H1 (cell line): ENCODE data around the gene SNTG2. TPM values are rescaled to one million over a fixed set of nuclear protein-coding genes. Genes with fewer than 3 reads are reported as not detected.

ENCODE experiments used
- CTCF ChIA-PET: fragments of 300-600 bp; sonication (Branson Sonifier 250); formaldehyde crosslinking; loops from one replicate; lab custom pipeline; 2021; ENCODE audit not compliant: partially characterized antibody; lab: Charles Lee
- POLR2A ChIA-PET: fragments of 300-600 bp; sonication (Branson Sonifier 250); formaldehyde crosslinking; loops from one replicate; lab custom pipeline; 2021; ENCODE audit warnings: inconsistent platforms; ENCODE audit not compliant: partially characterized antibody; lab: Charles Lee
- DNase-seq, 2 experiments: peaks; one replicate each; pipeline versions ENCODE4 v3.0.0 to v3.0.0-alpha.2; 2010 to 2022; ENCODE audit warnings: low spot score in 2 of 2, low read depth in 1 of 2, mixed read lengths in 1 of 2
- FAIRE-seq: peaks from 2 replicates; lab custom pipeline; 2011; peaks lifted over from hg19 to GRCh38; lab: Jason Lieb, UNC
- H2AFZ ChIP-seq: 2 replicates; pipeline ENCODE4 v1.8.1; 2012; ENCODE audit warnings: low read length, inconsistent platforms
- H2AK5ac ChIP-seq: 2 replicates; pipeline ENCODE4 v1.6.1; 2013; ENCODE audit warnings: low read depth, low read length
- H2BK120ac ChIP-seq: replicated peaks from 2 replicates; pipeline ENCODE3; 2013; ENCODE audit warnings: low read depth, low read length, inconsistent platforms
- H2BK12ac ChIP-seq: 2 replicates; pipeline ENCODE4 v1.6.1; 2013; ENCODE audit warnings: low read depth, low read length
- H2BK15ac ChIP-seq: 2 replicates; pipeline ENCODE4 v1.6.1; 2013; ENCODE audit warnings: low read length
- H2BK20ac ChIP-seq: 2 replicates; pipeline ENCODE4 v1.6.1; 2013; ENCODE audit warnings: low read length
- H2BK5ac ChIP-seq: 2 replicates; pipeline ENCODE4 v1.6.1; 2013; ENCODE audit warnings: low read depth, low read length
- H3K14ac ChIP-seq: 2 replicates; pipeline ENCODE4 v1.6.1; 2013; ENCODE audit warnings: inconsistent platforms; ENCODE audit not compliant: insufficient read length
- H3K18ac ChIP-seq: 2 replicates; pipeline ENCODE4 v1.6.1; 2013; ENCODE audit warnings: low read length; ENCODE audit errors: extremely low read depth
- H3K23ac ChIP-seq: 2 replicates; pipeline ENCODE4 v1.6.1; 2013; ENCODE audit warnings: inconsistent platforms; ENCODE audit not compliant: insufficient read length
- H3K23me2 ChIP-seq: 2 replicates; pipeline ENCODE4 v1.6.1; 2013; ENCODE audit warnings: low read depth, low read length
- H3K27ac ChIP-seq: 2 replicates; pipeline ENCODE4 v1.6.1; 2011; ENCODE audit warnings: low read depth, low read length, inconsistent platforms
- H3K27me3 ChIP-seq, 4 experiments: replicated peaks in 1 of 4; 1 replicate in 1 of 4; 2 replicates in 3 of 4; pipeline versions ENCODE4 v1.6.1 to v1.8.1; 2011 to 2013; ENCODE audit warnings: low read length in 3 of 4, mild to moderate bottlenecking in 3 of 4, inconsistent platforms in 2 of 4, mixed read lengths in 2 of 4, moderate library complexity in 1 of 4; ENCODE audit not compliant: control insufficient read depth in 3 of 4, insufficient read depth in 3 of 4; ENCODE audit errors: extremely low read depth in 1 of 4
- H3K36me3 ChIP-seq, 4 experiments: 2 replicates each; pipeline versions ENCODE4 v1.6.1 to v1.8.1; 2011 to 2013; ENCODE audit warnings: mild to moderate bottlenecking in 4 of 4, low read length in 3 of 4, moderate library complexity in 2 of 4, control low read depth in 1 of 4, inconsistent platforms in 1 of 4; ENCODE audit not compliant: insufficient read depth in 4 of 4, control insufficient read depth in 2 of 4
- H3K4ac ChIP-seq: replicated peaks from 2 replicates; pipeline ENCODE3; 2013; ENCODE audit warnings: low read length, low read depth, mixed read lengths, inconsistent platforms; ENCODE audit not compliant: insufficient read length
- H3K4me1 ChIP-seq, 4 experiments: replicated peaks in 1 of 4; 1 replicate in 1 of 4; 2 replicates in 3 of 4; pipeline versions ENCODE4 v1.6.1 to v1.8.1; 2011 to 2013; ENCODE audit warnings: low read length in 3 of 4, inconsistent platforms in 2 of 4, mixed read lengths in 1 of 4; ENCODE audit not compliant: insufficient read depth in 4 of 4, control insufficient read depth in 3 of 4
- H3K4me2 ChIP-seq, 2 experiments: 2 replicates each; pipeline versions ENCODE4 v1.6.1 to v1.8.1; 2011 to 2013; ENCODE audit warnings: low read depth in 2 of 2, low read length in 2 of 2, control low read depth in 1 of 2, inconsistent platforms in 1 of 2, mild to moderate bottlenecking in 1 of 2; ENCODE audit not compliant: insufficient read depth in 1 of 2
- H3K4me3 ChIP-seq, 4 experiments: fragments of 200-600, 300-600 bp in 1 of 4; sonication (generic), shearing (Covaris generic), sonication (Bioruptor Twin) in 1 of 4; 2 replicates each; pipeline versions ENCODE4 v1.5.1 to v1.8.1; 2011 to 2016; ENCODE audit warnings: low read length in 4 of 4, low read depth in 3 of 4, control low read depth in 2 of 4, inconsistent platforms in 2 of 4, mild to moderate bottlenecking in 2 of 4, mixed read lengths in 1 of 4, moderate library complexity in 1 of 4; ENCODE audit not compliant: insufficient read depth in 2 of 4; ENCODE audit errors: extremely low read depth in 1 of 4
- H3K56ac ChIP-seq: replicated peaks from 2 replicates; pipeline ENCODE3; 2013; ENCODE audit warnings: low read depth, mild to moderate bottlenecking, mixed read lengths, low read length, inconsistent platforms; ENCODE audit not compliant: insufficient read length
- H3K79me1 ChIP-seq: 2 replicates; pipeline ENCODE4 v1.6.1; 2013; ENCODE audit warnings: low read depth, low read length, control low read depth
- H3K79me2 ChIP-seq, 2 experiments: 2 replicates each; pipeline versions ENCODE4 v1.6.1 to v1.8.1; 2012 to 2013; ENCODE audit warnings: low read length in 2 of 2, mild to moderate bottlenecking in 2 of 2, inconsistent platforms in 1 of 2; ENCODE audit not compliant: insufficient read depth in 2 of 2, control insufficient read depth in 1 of 2
- H3K9ac ChIP-seq, 4 experiments: replicated peaks in 1 of 4; 1 replicate in 1 of 4; 2 replicates in 3 of 4; pipeline versions ENCODE4 v1.6.1 to v1.8.1; 2011 to 2013; ENCODE audit warnings: low read depth in 3 of 4, low read length in 3 of 4, control low read depth in 2 of 4, mild to moderate bottlenecking in 2 of 4, moderate library complexity in 2 of 4, inconsistent platforms in 1 of 4; ENCODE audit errors: extremely low read depth in 1 of 4
- H3K9me3 ChIP-seq, 2 experiments: 2 replicates each; pipeline versions ENCODE4 v1.6.1 to v1.8.1; 2012 to 2013; ENCODE audit warnings: mild to moderate bottlenecking in 2 of 2, moderate library complexity in 2 of 2, control low read depth in 1 of 2, inconsistent platforms in 1 of 2, low read depth in 1 of 2, low read length in 1 of 2, mixed read lengths in 1 of 2; ENCODE audit not compliant: insufficient read depth in 2 of 2
- H4K20me1 ChIP-seq, 2 experiments: replicated peaks in 1 of 2; 2 replicates each; pipeline versions ENCODE3 to v1.8.1; 2011 to 2013; ENCODE audit warnings: inconsistent platforms in 2 of 2, low read length in 2 of 2, mild to moderate bottlenecking in 1 of 2; ENCODE audit not compliant: insufficient read depth in 2 of 2, control insufficient read depth in 1 of 2
- H4K5ac ChIP-seq: 2 replicates; pipeline ENCODE4 v1.6.1; 2013; ENCODE audit warnings: low read length, low read depth, mixed read lengths, inconsistent platforms; ENCODE audit not compliant: insufficient read length
- H4K8ac ChIP-seq: 2 replicates; pipeline ENCODE4 v1.8.0; 2013; ENCODE audit warnings: mild to moderate bottlenecking, moderate library complexity, low read length, inconsistent platforms; ENCODE audit not compliant: insufficient read depth; ENCODE audit errors: extremely low read depth
- H4K91ac ChIP-seq: replicated peaks from 2 replicates; pipeline ENCODE3; 2013; ENCODE audit warnings: low read length, mixed read lengths, inconsistent platforms; ENCODE audit not compliant: insufficient read length
- CTBP2 ChIP-seq: IDR thresholded peaks from 2 replicates; pipeline ENCODE4 v1.7.0; 2011; ENCODE audit warnings: borderline replicate concordance, mild to moderate bottlenecking, moderate library complexity, mixed read lengths, low read length; ENCODE audit not compliant: insufficient read depth, insufficient read length
- HDAC2 ChIP-seq, 2 experiments: fragments of 300-600 bp in 1 of 2; sonication (generic) in 1 of 2; IDR thresholded peaks; 2 replicates each; pipeline ENCODE4 v1.6.1; 2011 to 2012; ENCODE audit warnings: low read depth in 2 of 2, low read length in 2 of 2, mild to moderate bottlenecking in 2 of 2, moderate library complexity in 2 of 2, borderline replicate concordance in 1 of 2, inconsistent platforms in 1 of 2
- KDM4A ChIP-seq: IDR thresholded peaks from one replicate; pipeline ENCODE4 v1.7.1; 2012; ENCODE audit warnings: low read depth, mild to moderate bottlenecking, moderate library complexity, low read length, inconsistent platforms; ENCODE audit not compliant: severe bottlenecking
- TBP ChIP-seq: IDR thresholded peaks from 2 replicates; pipeline ENCODE4 v1.6.1; 2011; ENCODE audit warnings: low read depth, low read length, improper control_type of control experiment
- WGBS, 2 experiments: shearing (Covaris generic) in 1 of 2; methylation state at CpG; one replicate each; pipeline versions ENCODE4 v1.1.6 to v1.1.7; 2013 to 2015; ENCODE audit warnings: low lambda C conversion rate in 2 of 2, mixed read lengths in 2 of 2, inconsistent platforms in 1 of 2, low coverage in 1 of 2, missing lambda C conversion rate in 1 of 2; ENCODE audit not compliant: insufficient replicate concordance in 2 of 2, insufficient coverage in 1 of 2, insufficient read length in 1 of 2; ENCODE audit errors: extremely low coverage in 1 of 2, missing lambda C conversion rate in 1 of 2; 5-methylcytosine and 5-hydroxymethylcytosine counted together
- polyA plus RNA-seq, 7 experiments: library from polyadenylated mRNA; depleted of rRNA in 3 of 7; stranded (reverse) in 5 of 7; unstranded in 2 of 7; fragments of >200 nt in 5 of 7; fragments of 200-250 nt in 2 of 7; gene quantifications; 1 replicate in 5 of 7; 2 replicates in 1 of 7; 4 replicates in 1 of 7; pipeline versions ENCODE4 v1.2.1 to v1.2.3, GENCODE V29; 2011 to 2013; ENCODE audit warnings: missing spikeins in 2 of 7, mixed read lengths in 2 of 7
- total RNA-seq: library from RNA; stranded (reverse); fragmentation: NEBNext Ultra II Directional; extraction: Animal tissue kit (Norgen Biotek cat#: 25700); gene quantifications from 2 replicates; pipeline ENCODE4 v1.2.1, GENCODE V29; 2021

The SNTG2 gene
- total and polyA plus RNA-seq, 2 of the 8 experiments (the other 6 are each of a cell fraction or from before 2014, with no cell fraction given) = 6.6 to 18.1 TPM

- Histone ChIP-seq H4K5ac (no peak overlapping the region), H3K4me3 (no peak overlapping the region), H3K36me3 (peaks cover 0 to under 1% (median 0%) of the 10 kb centered on the region in 4 experiments; a peak in 1 of 8 replicates), H4K20me1 (peaks cover 1 to 10% of the 10 kb centered on the region in 2 experiments), H2BK12ac (no peak overlapping the region), H3K56ac (no peak overlapping the region), H4K91ac (no peak overlapping the region), H3K79me1 (peaks cover 5% of the 10 kb centered on the region; the same call in 1 of the 2 replicates), H3K23me2 (no peaks in the 10 kb centered on the region), H2AFZ (no peak overlapping the region), H3K4me1 (peaks cover 0 to 16% (median 11%) of the 10 kb centered on the region in 4 experiments; a peak in 5 of 7 replicates), H3K23ac (no peak overlapping the region), H2AK5ac (no peak overlapping the region), H2BK5ac (no peak overlapping the region), H3K14ac (no peak overlapping the region), H2BK120ac (no peak overlapping the region), H3K4ac (no peak overlapping the region), H2BK15ac (no peak overlapping the region), H3K4me2 (peak overlapping the region in 1 of 2 experiments; percentile 40; a peak in 1 of 4 replicates), H3K9ac (no peak overlapping the region), H2BK20ac (no peak overlapping the region), H4K8ac (no peak overlapping the region), H3K27ac (no peak overlapping the region), H3K27me3 (0 out of 7 replicates have a peak, but pooled peaks cover 0 to 3% (median 0%) of the 10 kb centered on the region in 4 experiments), H3K9me3 (peaks cover 0 to 3% of the 10 kb centered on the region in 2 experiments; a peak in 1 of 4 replicates), H3K79me2 (peaks cover 0 to 38% of the 10 kb centered on the region in 2 experiments; a peak in 2 of 4 replicates), H3K18ac (no peak overlapping the region)
- FAIRE-seq (no peak), DNase-seq (no peak)
- TF ChIP-seq HDAC2 (IDR thresholded peaks at IDR 0.05; ENCODE audit: borderline replicate concordance in 1 of 2, low read depth in 2 of 2, low read length in 2 of 2) = no peak
- no peak for TF ChIP-seq CTBP2
- TF ChIP-seq KDM4A = no peak
- TF ChIP-seq TBP = no peak
- ChIA-PET CTCF (no interaction called here), POLR2A (no interaction called here)
- 69% methylated on average over 3 of the region's 3 CpGs; no CpG with 5 or more reads in 1 of the 2 experiments for WGBS, 2 experiments
These were observed 103.8 kb downstream of the SNTG2 start for GRCh38 chr2:1054399-1054798.
